ENCODE measurements around the gene FAM221B.
A peak's percentile ranks its signal among the peaks of the same experiment; 100 is the strongest.

The FAM221B gene

GRCh38 chr9:35847792-35848572 lies 19.4 kb upstream of the FAM221B start:
- no peak for DNase-seq (ENCODE audit: low read depth)

DNA sequence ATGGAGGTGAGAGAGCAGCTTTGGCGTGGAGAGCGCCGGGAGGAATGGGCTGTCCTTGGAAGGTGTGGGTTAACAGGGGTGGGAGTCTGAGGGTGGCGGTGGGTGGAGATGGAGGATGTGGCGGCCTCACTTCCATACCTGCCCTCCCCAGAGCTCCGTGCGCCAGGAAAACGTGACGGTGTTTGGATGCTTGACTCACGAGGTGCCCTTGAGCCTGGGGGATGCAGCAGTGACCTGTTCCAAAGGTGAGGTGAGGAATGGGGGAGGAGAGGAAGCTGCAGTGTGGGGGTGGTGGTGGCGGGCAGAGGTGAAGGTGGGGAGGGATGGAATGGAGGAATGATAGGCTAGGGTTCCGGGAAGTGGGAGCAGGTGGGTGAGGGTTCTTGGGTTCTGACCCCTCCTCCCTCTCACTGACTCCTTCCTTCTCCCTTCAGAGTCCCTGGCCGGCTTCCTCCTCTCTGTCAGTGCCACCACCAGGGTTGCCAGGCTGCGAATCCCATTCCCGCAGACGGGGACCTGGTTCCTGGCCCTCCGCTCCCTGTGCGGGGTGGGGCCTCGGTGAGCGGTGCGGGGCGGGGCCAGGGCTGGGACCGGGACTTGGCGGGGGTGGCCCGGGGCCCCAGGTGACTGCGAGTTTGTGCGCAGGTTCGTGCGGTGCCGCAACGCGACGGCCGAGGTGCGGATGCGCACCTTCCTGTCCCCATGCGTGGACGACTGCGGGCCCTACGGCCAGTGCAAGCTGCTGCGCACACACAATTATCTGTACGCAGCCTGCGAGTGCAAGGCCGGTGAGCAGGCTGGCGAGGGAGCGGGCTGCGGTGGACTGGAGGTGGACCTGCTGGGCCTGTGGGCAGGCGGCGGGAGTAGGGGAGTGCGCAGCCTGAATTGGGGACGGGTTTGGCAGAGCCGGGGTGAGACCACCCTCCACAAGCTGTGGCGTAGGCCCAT lies 17.6 kb upstream of the FAM221B start:
- DNase-seq (ENCODE audit: low read depth) = no peak

GRCh38 chr9:35844628-35845270 lies 16.2 kb upstream of the FAM221B start:
- no peak for DNase-seq (ENCODE audit: low read depth)

DNA sequence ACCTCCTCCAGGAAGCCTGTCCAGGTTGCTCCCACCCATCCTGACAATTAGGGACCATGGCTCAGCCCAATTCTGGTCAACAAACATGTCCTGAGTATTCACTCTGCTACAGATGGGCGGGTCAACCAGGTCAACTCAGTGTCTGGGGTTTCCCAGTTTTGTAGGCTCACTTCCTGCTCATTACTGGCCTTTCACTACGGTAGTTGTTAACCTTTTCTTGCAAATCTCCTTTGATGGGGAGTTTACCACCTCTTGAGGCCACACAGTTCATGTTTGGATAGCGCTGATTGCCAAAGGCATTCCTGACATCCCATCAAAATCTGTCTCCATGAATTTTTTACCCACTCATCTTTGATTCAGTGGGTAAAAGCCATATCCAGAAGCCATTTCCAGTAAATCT lies 14.3 kb upstream of the FAM221B start:
- no peak for DNase-seq (ENCODE audit: low read depth)

GRCh38 chr9:35842020-35842745 lies 13.7 kb upstream of the FAM221B start:
- DNase-seq (ENCODE audit: low read depth) = no peak

- no peak for DNase-seq (ENCODE audit: low read depth)
These were observed 13.0 kb upstream of the FAM221B start for GRCh38 chr9:35841645-35841900.

- no peak for DNase-seq (ENCODE audit: low read depth)
These were observed 12.5 kb upstream of the FAM221B start for GRCh38 chr9:35840881-35841644.

GRCh38 chr9:35839926-35840325 lies 11.4 kb upstream of the FAM221B start:
- no peak for DNase-seq (ENCODE audit: low read depth)

- no peak for DNase-seq (ENCODE audit: low read depth)
These were observed 8.1 kb upstream of the FAM221B start for GRCh38 chr9:35836595-35836994.

DNA sequence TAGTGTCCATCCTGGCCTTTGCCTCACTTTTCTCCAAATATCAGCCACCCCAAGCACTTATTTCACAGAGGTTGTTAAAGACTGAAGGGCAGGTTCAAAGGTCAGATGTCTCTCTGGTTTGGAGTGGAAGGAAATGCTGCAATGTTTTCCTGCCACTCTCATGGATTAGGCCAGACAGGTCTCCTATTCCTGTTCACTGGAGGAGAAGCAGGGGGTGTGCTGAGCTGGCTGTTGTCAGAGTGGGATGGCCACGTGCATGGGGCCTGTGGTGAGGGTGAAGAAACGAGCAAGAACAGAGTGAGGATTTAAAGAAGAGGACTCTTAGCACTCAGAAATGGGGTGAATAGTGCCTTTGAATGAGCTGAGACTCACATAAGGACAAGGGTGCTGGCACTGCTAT lies 7.2 kb upstream of the FAM221B start:
- DNase-seq (ENCODE audit: low read depth) = no peak

- no peak for DNase-seq (ENCODE audit: low read depth)
These were observed 6.7 kb upstream of the FAM221B start for GRCh38 chr9:35835216-35835632.

DNA sequence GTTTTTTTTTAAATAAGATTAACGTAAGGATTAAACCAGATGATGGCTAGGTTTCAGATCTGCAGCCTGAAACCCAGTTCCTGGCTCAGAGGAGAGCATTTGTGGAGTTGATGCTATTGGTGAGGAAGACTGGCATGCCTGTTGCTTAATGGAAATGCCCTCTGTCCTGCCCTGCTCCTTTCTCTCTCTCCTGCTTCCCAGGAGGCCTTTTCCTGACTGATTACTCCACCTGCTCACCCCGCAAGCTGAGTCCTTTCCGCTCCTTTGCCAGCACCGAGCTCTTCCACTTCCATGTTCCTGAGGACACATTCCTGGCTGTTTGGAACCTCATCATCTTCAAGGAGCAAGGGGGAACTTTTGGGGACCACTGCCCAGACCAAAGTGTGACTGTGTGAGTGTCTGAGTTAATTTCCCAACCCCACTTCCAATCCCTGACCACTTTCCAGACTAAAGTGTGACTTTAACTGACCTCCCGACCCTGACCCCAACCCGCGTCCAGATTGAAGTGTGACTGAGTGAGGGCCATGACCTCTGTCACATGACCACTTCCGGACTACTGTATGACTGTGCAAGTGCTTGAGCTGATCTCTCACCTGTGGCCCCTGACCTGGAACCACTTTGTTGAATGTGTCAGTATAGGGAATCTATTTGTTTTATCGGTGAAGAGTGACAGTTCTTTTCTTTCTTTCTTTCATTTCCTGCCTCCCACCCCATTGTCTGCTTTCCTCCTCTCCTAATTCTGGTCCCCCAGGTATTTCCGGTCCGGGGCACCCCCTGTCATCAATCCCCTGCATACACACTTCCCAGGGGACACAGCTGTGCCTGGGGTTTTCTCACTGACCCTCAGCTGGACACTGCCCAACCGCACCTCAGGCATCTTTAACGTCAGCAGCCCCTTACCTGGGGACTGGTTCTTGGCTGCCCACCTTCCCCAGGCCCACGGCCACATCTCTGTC lies 6.0 kb upstream of the FAM221B start:
- no peak for DNase-seq (ENCODE audit: low read depth)

DNA sequence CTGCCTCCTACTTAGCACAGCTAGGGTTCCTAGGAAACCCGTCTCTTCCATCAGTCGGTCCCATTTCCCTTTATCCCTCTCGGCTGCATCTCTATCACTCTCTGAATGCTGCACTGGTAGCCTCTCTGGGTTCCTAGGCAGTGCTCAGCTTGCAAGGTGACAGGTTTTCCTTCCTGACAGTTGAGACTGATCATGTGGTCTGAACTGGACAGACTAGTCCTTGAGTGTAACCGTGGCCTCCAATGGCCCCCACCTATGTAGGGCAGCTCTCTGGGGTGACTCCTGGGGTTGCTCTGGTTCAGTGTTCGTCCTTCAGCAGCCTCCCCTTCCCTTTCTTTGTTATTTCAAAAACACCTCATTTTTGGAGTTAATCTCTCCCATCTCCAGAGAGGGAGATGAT lies 4.3 kb upstream of the FAM221B start:
- no peak for DNase-seq (ENCODE audit: low read depth)

DNA sequence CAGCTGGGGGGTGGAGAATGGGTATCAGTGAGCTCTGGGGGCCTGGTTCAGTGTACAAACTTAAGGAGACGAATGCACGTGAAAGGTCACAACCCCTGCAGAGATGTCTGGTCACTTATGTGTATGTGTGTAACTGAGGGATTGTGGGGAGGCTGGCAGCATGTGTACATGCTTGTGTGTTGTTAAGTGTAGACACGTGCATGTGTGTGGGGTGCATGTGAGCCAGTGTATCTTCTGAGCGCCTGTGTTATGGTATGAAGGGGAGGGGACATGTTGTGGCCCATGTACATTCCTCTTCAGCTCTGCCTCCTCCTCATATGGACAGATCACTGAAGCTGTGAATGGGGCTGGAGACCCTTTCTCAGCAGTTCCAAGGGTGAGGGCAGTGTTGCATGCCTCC lies 2.5 kb upstream of the FAM221B start:
- no peak for DNase-seq (ENCODE audit: low read depth)

GRCh38 chr9:35829764-35830096 lies 1.2 kb upstream of the FAM221B start:
- DNase-seq (ENCODE audit: low read depth) = no peak

DNA sequence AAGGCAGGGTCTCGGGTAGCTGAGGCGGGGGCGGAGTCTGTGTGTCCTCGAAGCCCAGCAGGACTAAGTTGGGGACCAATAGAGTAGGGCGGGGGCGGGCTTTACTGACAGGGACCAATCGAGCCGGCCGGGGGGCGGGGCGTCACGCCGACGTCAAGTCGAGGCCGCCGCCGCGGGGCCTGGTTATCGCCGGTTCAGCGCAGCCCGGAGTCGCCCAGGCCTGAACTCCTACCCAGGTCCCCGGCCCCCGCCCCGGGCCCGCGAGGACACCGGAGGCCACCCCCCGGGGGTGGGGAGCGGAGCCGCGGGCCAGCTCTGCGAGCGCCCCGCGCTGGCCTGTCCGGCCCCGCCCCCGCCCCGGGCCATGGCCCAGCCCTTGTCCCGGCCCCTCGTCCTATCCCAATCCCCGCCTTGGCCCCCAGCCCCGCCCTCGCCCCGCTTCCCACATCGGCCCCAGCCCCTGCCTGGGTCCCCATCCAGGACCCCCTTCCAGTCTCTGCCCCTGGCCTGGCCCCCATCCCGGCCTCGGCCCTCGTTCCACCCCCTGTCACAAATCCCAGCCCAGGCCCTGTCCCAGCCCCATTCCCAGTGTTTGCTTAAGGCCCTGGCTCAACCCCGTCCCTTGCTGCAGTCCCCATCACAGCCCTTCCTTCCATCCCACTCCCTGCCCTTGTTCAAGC lies 692 bp upstream of the FAM221B start, which contains the start of gene TMEM8B:
TSS of gene TMEM8B (plus strand) at position 145 of the 680 bp plus-strand sequence. CDS start at position 365, 220 bp downstream.
- peak; percentile 91 for DNase-seq (ENCODE audit: low read depth)

- DNase-seq (ENCODE audit: low read depth) = no peak
These were observed 1.0 kb downstream of the FAM221B start for GRCh38 chr9:35827486-35827885.

DNA sequence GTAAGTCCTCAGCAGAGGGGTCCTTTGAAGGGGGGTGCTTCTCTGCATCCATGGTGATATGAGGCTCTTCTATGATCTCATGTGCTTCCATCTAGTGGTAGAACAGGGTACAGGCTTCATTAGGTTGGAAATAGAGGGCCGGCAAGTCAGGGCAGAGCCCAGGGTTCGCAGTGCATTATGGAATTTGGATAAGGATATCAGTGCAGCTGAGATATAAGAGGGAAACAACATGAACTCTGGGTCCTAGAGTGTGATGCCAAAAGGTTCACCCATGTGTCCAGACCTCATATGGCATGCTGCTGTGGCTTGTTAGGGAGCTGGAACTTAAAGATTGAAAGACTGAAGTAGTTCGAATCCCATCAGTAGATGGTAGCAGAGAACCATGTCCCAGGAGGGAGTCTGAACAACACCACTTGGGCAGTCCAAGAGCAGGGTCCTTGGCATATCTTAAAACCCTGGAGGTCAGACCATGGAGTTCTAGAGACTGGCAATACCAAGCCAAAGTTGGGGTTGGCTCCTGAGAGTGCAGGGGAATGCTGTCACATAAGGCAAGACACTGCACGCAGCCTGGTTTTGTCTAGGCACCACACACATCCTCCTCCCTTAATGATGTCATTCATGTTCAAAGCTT lies 2.3 kb downstream of the FAM221B start:
- no peak for DNase-seq (ENCODE audit: low read depth)

- no peak for DNase-seq (ENCODE audit: low read depth)
These were observed 5.6 kb downstream of the FAM221B start for GRCh38 chr9:35822926-35823325.

All from stimulated activated CD8-positive, alpha-beta memory T cell treated with anti-CD3 and anti-CD28 coated beads, Interleukin-12 subunit alpha, Interleukin-12 subunit beta, amount 100 ng/mL, for 1 hour (primary cell).